GM21390 (cell line): Measurements from ENCODE around the gene SLC39A11.
A peak's percentile ranks its signal among the peaks of the same experiment; 100 is the strongest.
"Not testable (repeated sequence)": the region's sequence is repeated elsewhere in the genome, so short reads cannot be mapped to it uniquely, and the experiment has no call there.

ENCODE experiments used
- ATAC-seq: cut with Tn5 transposase; IDR thresholded peaks from one replicate; pipeline ENCODE4 v1.9.1; 2021; ENCODE audit not compliant: unreplicated experiment

SLC39A11 gene

DNA sequence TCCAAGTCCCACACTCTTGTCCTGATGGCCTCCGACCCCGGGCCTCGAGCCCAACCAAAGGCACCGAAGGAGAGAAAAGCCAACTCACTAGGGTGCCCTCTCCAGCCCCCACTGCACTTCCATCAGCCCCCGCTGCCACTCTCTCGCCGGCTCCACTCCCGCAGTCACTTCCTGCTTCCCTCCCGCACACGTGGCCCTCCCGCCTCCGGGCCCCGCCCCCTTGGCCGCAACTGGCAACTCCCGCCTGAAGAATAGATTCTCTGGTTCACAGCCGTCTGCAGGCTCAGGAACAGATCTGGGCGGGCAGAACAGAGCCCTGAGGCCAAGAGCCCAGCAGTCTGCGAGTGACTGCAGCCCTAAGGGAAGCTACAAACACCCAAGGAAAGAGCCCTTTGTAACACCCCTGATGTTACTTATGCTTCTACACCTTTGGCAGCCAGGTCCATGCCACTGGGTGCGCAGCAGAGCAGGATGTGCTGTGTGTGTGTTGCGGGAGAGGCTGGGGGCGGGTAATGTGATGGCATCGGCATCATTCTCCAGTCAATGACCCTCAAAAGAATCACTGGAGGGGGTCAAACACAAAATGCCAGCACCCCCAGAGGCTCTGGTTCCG is at the start of gene SLC39A11:
TSS of gene SLC39A11 (minus strand) at position 166 of the 613 bp plus-strand sequence. CDS start 3,924 bp downstream, outside the sequence.
- peak; percentile 99 for ATAC-seq

- ATAC-seq, result no peak
These were observed 48.9 kb upstream of the SLC39A11 start for GRCh38 chr17:73141411-73141810.

GRCh38 chr17:73140566-73140965 is 48.1 kb upstream of the SLC39A11 start:
- no peak for ATAC-seq

DNA sequence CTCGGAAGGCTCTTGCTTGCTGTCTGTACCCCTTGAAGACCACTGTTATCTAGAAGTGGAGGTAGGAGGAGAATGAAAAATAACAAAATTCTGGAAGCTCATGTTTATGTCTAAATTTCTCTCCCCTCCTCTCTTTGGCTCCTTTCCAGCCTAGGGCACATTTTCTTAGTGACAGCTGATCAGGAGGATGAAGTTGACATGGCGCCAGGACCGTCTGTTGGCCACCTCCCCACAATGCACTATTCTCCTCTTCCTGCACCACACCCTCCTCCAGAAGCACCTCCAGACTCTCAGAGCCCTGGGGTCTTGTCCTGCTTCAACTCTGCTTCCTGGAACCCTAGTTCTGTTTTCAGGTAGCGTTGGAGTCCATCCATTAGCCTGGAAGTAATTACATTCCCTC is 46.8 kb upstream of the SLC39A11 start:
- no peak for ATAC-seq

DNA sequence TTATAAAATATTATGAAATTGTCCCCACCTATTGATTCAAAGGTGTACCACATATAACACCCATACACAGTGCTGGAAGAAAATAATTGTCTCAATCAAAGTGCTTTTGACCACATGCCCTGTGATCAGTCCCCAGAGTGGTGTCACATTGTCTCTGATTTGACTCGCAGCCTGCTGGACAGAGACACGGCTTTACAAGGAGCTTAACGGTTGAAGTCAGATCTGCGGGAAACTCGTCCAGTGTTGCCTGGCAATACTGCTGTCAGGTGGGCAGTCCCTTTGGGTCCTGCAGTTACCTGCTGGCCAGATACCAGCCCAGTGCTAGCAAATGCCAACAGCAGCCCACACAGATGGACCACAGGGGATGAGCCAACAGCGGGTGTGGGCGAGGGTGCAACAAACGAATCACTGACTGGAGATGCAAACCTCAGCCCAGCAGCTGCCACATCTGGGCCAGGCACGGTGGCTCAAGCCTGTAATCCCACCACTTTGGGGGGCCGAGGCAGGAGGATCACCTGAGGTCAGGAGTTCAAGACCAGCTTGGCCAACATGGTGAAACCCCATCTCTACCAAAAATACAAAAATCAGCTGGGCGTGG is 46.2 kb upstream of the SLC39A11 start:
- no peak for ATAC-seq

GRCh38 chr17:73137376-73137775 is 44.9 kb upstream of the SLC39A11 start:
- ATAC-seq, result no peak

DNA sequence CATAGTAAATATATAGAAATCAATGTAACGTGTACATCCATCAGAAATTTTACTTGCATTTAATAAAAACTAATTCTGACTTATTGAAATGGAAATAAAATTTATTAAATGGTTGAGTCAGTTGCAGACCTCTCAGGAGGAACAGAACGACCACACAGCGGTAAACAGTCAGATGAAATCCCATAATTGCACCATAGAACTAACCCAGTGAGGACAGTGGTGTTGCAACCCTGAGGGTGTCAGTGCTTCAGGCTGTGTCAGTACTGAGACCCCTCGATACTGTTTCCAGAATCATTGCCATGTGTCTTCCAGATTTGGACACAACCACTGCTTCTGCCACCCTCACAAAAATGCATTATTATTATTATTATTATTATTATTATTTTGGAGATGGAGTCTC is 43.3 kb upstream of the SLC39A11 start:
- ATAC-seq, result no peak

DNA sequence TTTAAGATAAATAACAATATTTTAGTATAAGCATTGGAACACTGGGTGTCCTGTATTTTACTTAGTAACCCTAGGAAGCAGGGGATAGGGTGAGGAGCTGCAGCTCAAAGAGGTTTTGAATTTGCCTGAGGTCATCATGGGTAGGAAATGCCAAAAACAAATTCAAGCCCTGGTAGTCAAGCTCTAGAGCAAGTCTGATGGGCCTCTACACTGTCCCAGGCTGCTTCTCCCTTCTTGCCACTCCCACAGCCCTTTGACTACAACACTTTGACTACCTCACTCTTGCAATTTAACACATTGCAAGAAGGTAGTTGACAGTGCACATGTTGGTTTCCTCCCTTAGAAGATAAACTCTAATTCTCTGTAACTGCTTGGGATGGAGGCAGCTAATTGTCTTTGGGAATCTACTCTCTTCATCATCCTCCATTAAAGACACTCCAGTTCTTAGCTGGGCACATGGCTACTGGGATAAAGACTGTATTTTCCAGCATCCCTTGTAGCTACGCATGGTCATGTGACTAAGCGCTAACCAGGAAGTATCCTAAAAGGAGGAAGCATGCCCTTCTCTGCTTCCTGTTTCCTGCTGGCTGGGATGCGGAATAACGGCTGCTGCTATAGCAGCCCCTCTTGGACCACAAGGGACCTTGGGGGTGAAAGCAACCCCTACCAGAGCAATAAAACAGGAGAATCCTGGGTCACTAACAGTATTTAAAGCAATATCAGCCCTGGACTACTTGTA is 41.6 kb upstream of the SLC39A11 start:
- ATAC-seq, result no peak

DNA sequence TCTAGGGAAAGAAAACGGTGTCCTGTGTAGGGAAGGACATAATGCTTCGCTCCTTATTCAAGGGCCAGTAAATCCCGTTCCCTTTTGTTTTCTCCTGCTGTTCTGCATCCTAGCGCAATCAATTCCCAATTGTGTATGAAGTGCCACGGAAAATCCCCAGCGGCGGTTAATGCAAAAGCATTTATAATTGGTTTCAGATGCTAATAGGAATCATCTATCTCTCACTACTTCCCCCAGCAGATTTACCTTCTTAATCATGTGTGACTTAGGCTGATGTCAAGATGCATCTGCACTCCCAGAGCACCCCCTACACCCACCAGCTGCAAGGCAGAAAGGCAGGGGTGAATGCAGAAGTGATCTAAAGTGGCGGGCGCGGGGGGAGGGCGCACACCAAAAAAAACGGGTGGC is 39.6 kb upstream of the SLC39A11 start:
- no peak for ATAC-seq

- ATAC-seq, result not testable (repeated sequence)
These were observed 39.0 kb upstream of the SLC39A11 start for GRCh38 chr17:73131439-73131838.

DNA sequence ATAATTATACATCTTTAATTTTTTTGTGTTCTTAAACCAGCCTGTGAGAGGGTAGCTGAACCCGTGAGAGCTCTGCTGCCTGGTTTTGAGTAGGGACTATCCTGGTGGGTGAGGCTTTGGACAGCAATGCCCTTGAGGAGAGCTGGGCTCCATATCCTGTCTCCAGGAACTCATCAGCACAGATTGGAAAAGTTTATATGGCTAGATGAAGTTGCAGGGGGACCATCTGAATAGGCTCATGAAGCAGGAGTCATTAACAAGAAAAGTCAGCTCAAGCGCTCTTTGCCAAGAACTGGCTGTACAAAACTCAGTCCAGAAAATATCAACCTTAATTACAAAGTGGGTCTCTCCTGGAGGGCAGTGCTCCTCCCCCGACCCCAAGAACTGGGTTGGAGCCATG is 38.5 kb upstream of the SLC39A11 start:
- no peak for ATAC-seq

DNA sequence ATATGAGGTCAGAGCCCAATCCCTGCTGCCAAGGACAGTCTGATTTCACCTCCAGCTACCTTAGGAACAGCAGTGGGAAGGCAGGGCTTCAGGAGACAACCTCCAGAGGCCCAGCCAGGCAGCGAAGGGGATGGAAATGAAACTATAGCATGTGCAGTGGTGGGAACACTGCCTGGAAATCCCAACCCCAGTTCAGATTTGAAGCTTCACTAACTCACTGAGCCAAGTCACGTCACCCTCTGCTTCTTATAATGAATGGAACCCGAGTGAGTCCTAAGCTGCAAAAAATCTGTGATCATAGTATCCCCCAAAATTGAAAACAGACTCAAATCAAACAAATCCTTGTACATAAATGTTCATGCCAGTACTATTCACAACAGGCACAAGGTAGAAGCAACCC is 36.0 kb upstream of the SLC39A11 start:
- ATAC-seq, result no peak

- no peak for ATAC-seq
These were observed 34.4 kb upstream of the SLC39A11 start for GRCh38 chr17:73126716-73127473.

GRCh38 chr17:73123606-73124320 is 31.3 kb upstream of the SLC39A11 start:
- no peak for ATAC-seq

DNA sequence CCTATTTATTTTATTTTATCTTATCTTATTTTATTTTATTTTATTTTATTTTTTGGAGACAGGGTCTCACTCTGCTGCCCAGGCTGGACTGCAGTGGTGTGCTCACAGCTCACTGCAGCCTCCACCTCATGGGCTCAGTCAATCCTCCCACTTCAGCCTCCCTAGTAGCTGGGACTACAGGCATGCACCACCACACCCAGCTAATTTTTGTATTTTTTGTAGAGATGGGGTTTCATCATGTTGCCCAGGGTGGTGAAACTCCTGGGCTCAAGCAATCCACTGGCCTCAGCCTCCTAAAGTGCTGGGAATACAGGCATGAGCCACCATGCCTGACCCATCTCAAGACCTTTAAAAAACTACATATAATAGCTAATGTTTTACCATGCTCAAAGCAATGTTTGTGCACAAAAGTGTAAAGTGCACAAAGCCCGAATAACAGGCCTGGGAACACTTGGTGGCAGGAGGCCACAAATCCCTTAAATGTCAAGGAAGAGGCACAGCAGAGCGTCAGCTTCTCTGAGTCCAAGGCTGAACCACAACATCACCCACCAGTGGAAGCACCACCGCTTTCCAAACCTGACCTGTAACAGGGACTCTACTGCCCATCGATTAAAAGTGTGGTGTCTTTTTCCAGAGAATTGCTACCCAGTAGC is 30.6 kb upstream of the SLC39A11 start:
- no peak for ATAC-seq

- no peak for ATAC-seq
These were observed 29.0 kb upstream of the SLC39A11 start for GRCh38 chr17:73121506-73121905.

DNA sequence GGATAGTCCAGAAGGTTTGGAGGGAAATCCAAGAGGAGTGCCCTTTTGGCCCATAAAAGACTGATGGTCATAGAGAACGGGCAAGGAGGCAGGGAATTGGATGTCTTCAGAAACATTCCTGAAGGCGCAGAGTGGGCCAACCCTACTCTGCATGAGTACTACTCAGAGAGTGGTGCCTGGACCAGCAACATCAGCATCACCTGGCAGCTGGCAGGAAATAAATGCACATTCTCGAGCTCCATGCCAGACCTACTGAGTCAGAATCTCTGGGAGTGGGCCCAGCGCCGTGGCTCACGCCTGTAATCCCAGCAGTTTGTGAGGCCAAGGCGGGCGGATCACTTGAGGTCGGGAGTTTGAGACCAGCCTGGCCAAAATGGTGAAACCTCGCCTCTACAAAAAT is 27.1 kb upstream of the SLC39A11 start:
- no peak for ATAC-seq

GRCh38 chr17:73118951-73119391 is 26.5 kb upstream of the SLC39A11 start:
- no peak for ATAC-seq

DNA sequence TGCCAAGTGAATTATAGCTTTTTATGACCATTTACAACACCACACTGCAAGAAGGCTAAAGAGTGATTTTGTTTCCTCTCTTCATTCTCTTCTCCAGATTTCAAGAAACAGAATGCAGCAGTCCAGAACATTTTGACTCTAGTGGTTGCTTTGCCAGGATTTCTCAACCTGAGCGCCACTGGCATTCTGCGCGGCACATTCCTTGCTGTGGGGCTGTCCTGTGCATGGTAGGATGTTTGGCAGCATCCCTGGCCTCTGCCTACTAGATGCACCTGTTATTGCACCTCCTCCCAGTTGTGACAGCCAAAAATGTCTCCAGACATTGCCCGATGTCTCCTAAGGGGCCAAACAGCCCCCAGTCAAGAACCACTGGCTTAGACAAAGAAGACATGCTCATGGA is 25.7 kb upstream of the SLC39A11 start:
- no peak for ATAC-seq

GRCh38 chr17:73112246-73112645 is 19.8 kb upstream of the SLC39A11 start:
- no peak for ATAC-seq
